Activated CD4-positive, alpha-beta T cell treated with anti-CD3 and anti-CD28 coated beads for 48 hours (primary cell): Measurements from ENCODE around the gene TNS4.

Experiments
- DNase-seq: peaks from one replicate; pipeline ENCODE4 v3.0.0-alpha.2; 2020

Gene TNS4

DNA sequence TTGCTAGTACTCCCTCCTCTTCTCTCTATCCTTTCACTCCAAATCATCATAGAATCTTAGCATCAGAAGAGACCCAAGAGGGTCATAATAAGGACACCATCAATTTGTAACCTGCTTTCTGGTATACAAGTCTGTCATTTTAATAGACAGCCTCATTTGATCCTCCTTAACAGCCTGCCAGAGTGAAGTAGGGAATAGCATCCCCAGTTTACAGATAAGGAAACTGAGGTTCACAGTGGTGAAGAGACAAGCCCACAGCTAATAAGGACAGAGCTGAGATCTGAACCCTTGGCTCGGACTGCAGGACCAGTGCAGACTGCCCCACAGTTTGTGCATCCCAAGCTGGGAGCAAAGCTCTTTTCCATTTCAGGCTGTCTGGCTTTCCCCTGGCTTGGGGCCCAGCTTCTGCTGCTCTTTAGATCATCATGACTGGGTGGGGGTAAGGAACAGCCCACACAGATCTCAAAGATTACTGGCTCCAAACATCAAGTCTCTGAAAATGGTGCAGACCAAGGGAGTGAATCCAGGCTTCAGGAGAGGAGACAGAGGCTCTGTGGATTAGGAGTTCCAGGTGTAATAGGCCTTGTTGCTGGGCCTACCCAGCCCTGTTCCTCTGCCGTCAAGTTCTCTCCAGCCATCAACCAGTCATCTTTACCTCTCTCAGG, 68.4 kb downstream of the TNS4 start:
- no peak for DNase-seq

DNA sequence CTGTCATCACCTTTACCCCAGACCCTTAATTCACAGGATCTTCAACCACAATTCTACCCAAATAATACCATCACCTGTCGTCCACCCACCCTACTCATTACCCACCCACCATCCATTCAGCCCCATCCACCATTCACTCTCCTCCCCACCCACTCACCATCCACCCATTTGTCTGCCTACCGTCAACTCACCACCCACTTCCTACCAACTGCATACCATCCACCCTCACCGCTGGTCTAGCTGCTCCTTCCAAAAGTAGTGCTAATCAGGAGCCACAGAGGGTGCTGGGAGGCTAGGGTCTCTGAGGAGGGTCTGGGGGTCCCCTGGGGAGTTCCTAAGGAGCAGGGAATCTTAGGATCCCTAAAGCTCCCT, 70.2 kb downstream of the TNS4 start:
- no peak for DNase-seq

GRCh38 chr17:40430272-40431230, 70.9 kb downstream of the TNS4 start:
- no peak for DNase-seq

DNA sequence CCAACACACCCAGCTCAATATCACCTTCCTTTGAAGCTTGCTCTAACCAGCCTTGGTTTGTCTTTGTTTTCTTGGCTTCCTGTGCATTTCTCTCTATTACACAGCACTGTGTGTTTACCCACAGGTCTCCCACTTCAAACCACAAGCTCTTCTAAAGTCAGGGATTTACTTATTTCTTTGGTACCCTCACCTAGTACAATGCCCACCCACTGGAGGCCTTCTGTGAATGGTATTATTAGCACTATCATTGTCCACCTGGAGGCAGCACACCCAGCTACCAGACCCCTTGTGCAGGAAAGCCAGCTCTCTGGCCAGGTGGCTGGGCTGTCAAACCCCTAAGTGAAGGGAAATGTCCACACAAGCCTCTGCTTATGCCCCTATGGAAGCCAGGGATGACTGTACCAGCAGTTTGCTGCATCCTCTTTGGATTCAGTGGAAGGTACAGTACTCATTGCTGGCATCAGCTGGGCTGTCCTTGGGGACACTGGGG, 74.4 kb downstream of the TNS4 start:
- no peak for DNase-seq
